ENCODE data around the gene CCNK.

- TF ChIP-seq CTCF (IDR thresholded peaks at IDR 0.05) = no peak
- TF ChIP-seq POLR2A (IDR thresholded peaks at IDR 0.05) = no peak
- no peak for TF ChIP-seq EP300 (IDR thresholded peaks at IDR 0.05; ENCODE audit: low read depth)
These were observed 28.2 kb upstream of the CCNK start for GRCh38 chr14:99452968-99453367.

Data from transverse colon (tissue), 3 donors.